ENCODE measurements around the gene SKI.

- TF ChIP-seq CHD4 (IDR thresholded peaks at IDR 0.05), result no peak
- TF ChIP-seq KDM1A (IDR thresholded peaks at IDR 0.05; ENCODE audit: borderline replicate concordance), result no peak
- no peak for TF ChIP-seq SMC3 (IDR thresholded peaks at IDR 0.05; ENCODE audit: borderline replicate concordance, low read length)
- TF ChIP-seq CTCF (IDR thresholded peaks at IDR 0.05 in 2 of 3, conservative IDR thresholded peaks at IDR 0.05 in 1 of 3; ENCODE audit: control insufficient read depth in 2 of 3, extremely low read depth in 1 of 3, insufficient read depth in 1 of 3, low read depth in 3 of 3, low read length in 3 of 3), result no peak
- no peak for TF ChIP-seq FOS (IDR thresholded peaks at IDR 0.05; ENCODE audit: borderline replicate concordance, extremely low read depth, insufficient read length)
- no peak for TF ChIP-seq CEBPB (IDR thresholded peaks at IDR 0.05; ENCODE audit: borderline replicate concordance in 1 of 2, low read depth in 2 of 2, low read length in 2 of 2)
- no peak for TF ChIP-seq SPI1 (IDR thresholded peaks at IDR 0.05; ENCODE audit: borderline replicate concordance, insufficient read depth, low read depth, low read length)
Observed at GRCh38 chr1:2269922-2270259, 41.8 kb downstream of the SKI start.
